Superior temporal gyrus (tissue), 1 donor: Measurements from ENCODE around the gene ALDH1B1.
"Not testable (repeated sequence)": the region's sequence is repeated elsewhere in the genome, so short reads cannot be mapped to it uniquely, and the experiment has no call there.

Experiments used
- DNase-seq: peaks from one replicate; pipeline ENCODE4 v3.0.0-alpha.2; 2016; ENCODE audit errors: extremely low spot score

The ALDH1B1 gene

GRCh38 chr9:38361473-38361850 is 31.0 kb upstream of the ALDH1B1 start:
- no peak for DNase-seq

GRCh38 chr9:38362852-38363588 is 29.5 kb upstream of the ALDH1B1 start:
- DNase-seq: peak; percentile 87

GRCh38 chr9:38363589-38363925 is 28.9 kb upstream of the ALDH1B1 start:
- no peak for DNase-seq

- no peak for DNase-seq
Measured at GRCh38 chr9:38367898-38368297, 24.6 kb upstream of the ALDH1B1 start.

- DNase-seq: no peak
Measured at GRCh38 chr9:38368731-38369130, 23.8 kb upstream of the ALDH1B1 start.

GRCh38 chr9:38370176-38370575 is 22.3 kb upstream of the ALDH1B1 start:
- no peak for DNase-seq

GRCh38 chr9:38371495-38371894 is 21.0 kb upstream of the ALDH1B1 start:
- DNase-seq: no peak

GRCh38 chr9:38372762-38373619 is 19.5 kb upstream of the ALDH1B1 start:
- DNase-seq: no peak

- DNase-seq: no peak
Measured at GRCh38 chr9:38373679-38374078, 18.8 kb upstream of the ALDH1B1 start.

GRCh38 chr9:38374847-38375571 is 17.5 kb upstream of the ALDH1B1 start:
- no peak for DNase-seq

GRCh38 chr9:38375572-38375963 is 16.9 kb upstream of the ALDH1B1 start:
- DNase-seq: no peak

GRCh38 chr9:38376021-38376670 is 16.4 kb upstream of the ALDH1B1 start:
- DNase-seq: no peak

GRCh38 chr9:38377336-38378083 is 15.0 kb upstream of the ALDH1B1 start:
- DNase-seq: not testable (repeated sequence)

GRCh38 chr9:38380230-38380871 is 12.2 kb upstream of the ALDH1B1 start:
- DNase-seq: no peak

- DNase-seq: no peak
Measured at GRCh38 chr9:38380872-38381534, 11.5 kb upstream of the ALDH1B1 start.

GRCh38 chr9:38382141-38382540 is 10.4 kb upstream of the ALDH1B1 start:
- no peak for DNase-seq

GRCh38 chr9:38384990-38385848 is 7.3 kb upstream of the ALDH1B1 start:
- no peak for DNase-seq

- no peak for DNase-seq
Measured at GRCh38 chr9:38385896-38386295, 6.6 kb upstream of the ALDH1B1 start.

GRCh38 chr9:38386319-38386895 is 6.1 kb upstream of the ALDH1B1 start:
- DNase-seq: no peak
